Keratinocyte (primary cell): Measurements from ENCODE around the gene ZNF732. TPM values are rescaled to one million over a fixed set of nuclear protein-coding genes. Genes with fewer than 3 reads are reported as not detected.
"Not testable (repeated sequence)": the region's sequence is repeated elsewhere in the genome, so short reads cannot be mapped to it uniquely, and the experiment has no call there.

Experiments used
- DNase-seq: peaks from one replicate; pipeline ENCODE4 v3.0.0-alpha.2; 2011; ENCODE audit warnings: low read depth, missing footprints, low spot score
- FAIRE-seq: peaks from 2 replicates; lab custom pipeline; 2011; peaks lifted over from hg19 to GRCh38; lab: Jason Lieb, UNC
- H2AFZ ChIP-seq: 2 replicates; pipeline ENCODE4 v1.6.0; 2012; ENCODE audit warnings: low read length, control low read depth, inconsistent platforms; ENCODE audit not compliant: control insufficient read depth
- H3K27ac ChIP-seq: 2 replicates; pipeline ENCODE4 v1.5.1; 2011; ENCODE audit warnings: low read length; ENCODE audit not compliant: control insufficient read depth, insufficient read depth
- H3K27me3 ChIP-seq: 3 replicates; pipeline ENCODE4 v1.6.0; 2011; ENCODE audit warnings: low read length; ENCODE audit not compliant: control insufficient read depth, insufficient read depth; ENCODE audit errors: extremely low read depth
- H3K36me3 ChIP-seq, 2 experiments: 2 replicates in 1 of 2; 3 replicates in 1 of 2; pipeline ENCODE4 v1.5.1; 2011; ENCODE audit warnings: low read length in 2 of 2, mild to moderate bottlenecking in 1 of 2; ENCODE audit not compliant: control insufficient read depth in 2 of 2, insufficient read depth in 2 of 2; ENCODE audit errors: extremely low read depth in 1 of 2
- H3K4me1 ChIP-seq: 3 replicates; pipeline ENCODE4 v1.5.1; 2011; ENCODE audit warnings: low read length; ENCODE audit not compliant: control insufficient read depth, insufficient read depth; ENCODE audit errors: extremely low read depth
- H3K4me2 ChIP-seq: 3 replicates; pipeline ENCODE4 v1.6.0; 2011; ENCODE audit warnings: low read depth, low read length; ENCODE audit not compliant: control insufficient read depth, insufficient read depth; ENCODE audit errors: extremely low read depth
- H3K4me3 ChIP-seq, 3 experiments: fragments of 200-600 bp in 1 of 3; sonication (generic) in 1 of 3; 2 replicates in 2 of 3; 3 replicates in 1 of 3; pipeline ENCODE4 v1.5.1; 2011 to 2016; ENCODE audit warnings: low read length in 3 of 3, mild to moderate bottlenecking in 3 of 3, control low read depth in 2 of 3, inconsistent platforms in 1 of 3, low read depth in 1 of 3, mixed read lengths in 1 of 3, mixed run types in 1 of 3, moderate library complexity in 1 of 3; ENCODE audit not compliant: control insufficient read depth in 2 of 3, insufficient read depth in 2 of 3; ENCODE audit errors: extremely low read depth in 1 of 3
- H3K79me2 ChIP-seq: 2 replicates; pipeline ENCODE4 v1.6.0; 2012; ENCODE audit warnings: low read length; ENCODE audit not compliant: control insufficient read depth, insufficient read depth
- H3K9ac ChIP-seq: 3 replicates; pipeline ENCODE4 v1.6.0; 2011; ENCODE audit warnings: low read length; ENCODE audit not compliant: control insufficient read depth, insufficient read depth; ENCODE audit errors: extremely low read depth
- H3K9me1 ChIP-seq: 3 replicates; pipeline ENCODE4 v1.6.0; 2011; ENCODE audit warnings: low read length; ENCODE audit not compliant: control insufficient read depth, insufficient read depth; ENCODE audit errors: extremely low read depth
- H3K9me3 ChIP-seq: 2 replicates; pipeline ENCODE4 v1.5.1; 2012; ENCODE audit warnings: low read depth, low read length; ENCODE audit not compliant: control insufficient read depth
- H4K20me1 ChIP-seq: 3 replicates; pipeline ENCODE4 v1.6.0; 2011; ENCODE audit warnings: low read length; ENCODE audit not compliant: control insufficient read depth, insufficient read depth; ENCODE audit errors: extremely low read depth
- EZH2 ChIP-seq: IDR thresholded peaks from one replicate; pipeline ENCODE4 v1.6.1; 2012; ENCODE audit warnings: inconsistent platforms, mild to moderate bottlenecking, low read length, moderate library complexity
- dilution Hi-C: fragments of 300-500 bp; cut with MboI; formaldehyde crosslinking; loops from one replicate; pipeline ENCODE4 v1.7.0; 2020; ENCODE audit warnings: low sequenced_read_pairs; ENCODE audit not compliant: extremely low pct_ligation_motif_present
- polyA plus RNA-seq, 5 experiments: library from polyadenylated mRNA; depleted of rRNA in 3 of 5; stranded (reverse) in 3 of 5; stranded (forward) in 1 of 5; unstranded in 1 of 5; fragments of >200 nt; gene quantifications; 1 replicate in 1 of 5; 2 replicates in 3 of 5; 3 replicates in 1 of 5; pipeline versions ENCODE4 v1.2.1 to v1.2.3, GENCODE V29; 2011 to 2012; ENCODE audit warnings: missing spikeins in 2 of 5, low read depth in 1 of 5, low replicate concordance in 1 of 5
- TF ChIP-seq, protein P1 (sequence below), 3 experiments: IDR thresholded peaks in 1 of 3; conservative IDR thresholded peaks in 1 of 3; optimal IDR thresholded peaks in 1 of 3; 2 replicates in 2 of 3; 3 replicates in 1 of 3; pipeline versions ENCODE3 to v1.5.1; 2011; ENCODE audit warnings: low read length in 3 of 3, mild to moderate bottlenecking in 3 of 3, moderate library complexity in 2 of 3, control low read depth in 1 of 3, inconsistent platforms in 1 of 3; ENCODE audit not compliant: insufficient read depth in 2 of 3; ENCODE audit errors: extremely low read depth in 1 of 3

Gene ZNF732
- polyA plus RNA-seq, 1 donor (not counting 4 experiments of a cell fraction or from before 2014, with no cell fraction given), result 1.2 TPM

DNA sequence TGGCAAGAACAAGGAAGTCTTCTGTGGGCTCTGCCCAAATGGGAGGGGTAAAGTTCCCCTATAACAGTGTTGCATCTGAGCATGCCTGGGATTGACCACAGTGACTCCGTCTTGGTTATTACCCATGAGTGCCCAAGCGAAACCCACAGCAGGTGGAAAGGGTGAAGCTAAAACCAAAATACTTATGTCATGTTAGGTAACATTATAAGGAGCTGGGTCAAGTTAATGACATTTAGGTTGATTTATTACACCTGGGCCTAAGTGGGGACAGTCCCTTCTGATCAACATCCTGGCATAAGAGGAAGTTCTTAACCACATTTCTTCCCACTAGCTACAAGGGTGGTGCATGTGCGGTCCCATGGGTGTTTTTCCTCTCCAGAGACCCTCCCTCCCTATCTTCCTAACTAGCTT lies 1.3 kb upstream of the ZNF732 start:
- Histone ChIP-seq H4K20me1 (no peaks in the 10 kb centered on the region), H3K9ac (no peak overlapping the region), H3K9me1 (no peaks in the 10 kb centered on the region), H3K79me2 (peaks cover 30% of the 10 kb centered on the region), H3K4me2 (no peak overlapping the region), H3K27ac (no peak overlapping the region), H3K36me3 (no peaks in the 10 kb centered on the region), H2AFZ (no peak overlapping the region), H3K4me1 (peaks cover 6% of the 10 kb centered on the region), H3K4me3 (no peak overlapping the region), H3K9me3 (no peaks in the 10 kb centered on the region), H3K27me3 (no peaks in the 10 kb centered on the region)
- DNase-seq (no peak), FAIRE-seq (no peak)
- TF ChIP-seq EZH2, result no peak
- TF ChIP-seq, protein P1, sequence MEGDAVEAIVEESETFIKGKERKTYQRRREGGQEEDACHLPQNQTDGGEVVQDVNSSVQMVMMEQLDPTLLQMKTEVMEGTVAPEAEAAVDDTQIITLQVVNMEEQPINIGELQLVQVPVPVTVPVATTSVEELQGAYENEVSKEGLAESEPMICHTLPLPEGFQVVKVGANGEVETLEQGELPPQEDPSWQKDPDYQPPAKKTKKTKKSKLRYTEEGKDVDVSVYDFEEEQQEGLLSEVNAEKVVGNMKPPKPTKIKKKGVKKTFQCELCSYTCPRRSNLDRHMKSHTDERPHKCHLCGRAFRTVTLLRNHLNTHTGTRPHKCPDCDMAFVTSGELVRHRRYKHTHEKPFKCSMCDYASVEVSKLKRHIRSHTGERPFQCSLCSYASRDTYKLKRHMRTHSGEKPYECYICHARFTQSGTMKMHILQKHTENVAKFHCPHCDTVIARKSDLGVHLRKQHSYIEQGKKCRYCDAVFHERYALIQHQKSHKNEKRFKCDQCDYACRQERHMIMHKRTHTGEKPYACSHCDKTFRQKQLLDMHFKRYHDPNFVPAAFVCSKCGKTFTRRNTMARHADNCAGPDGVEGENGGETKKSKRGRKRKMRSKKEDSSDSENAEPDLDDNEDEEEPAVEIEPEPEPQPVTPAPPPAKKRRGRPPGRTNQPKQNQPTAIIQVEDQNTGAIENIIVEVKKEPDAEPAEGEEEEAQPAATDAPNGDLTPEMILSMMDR (optimal IDR thresholded peaks at IDR 0.05 in 1 of 3, IDR thresholded peaks at IDR 0.05 in 1 of 3, conservative IDR thresholded peaks at IDR 0.05 in 1 of 3; ENCODE audit: extremely low read depth in 1 of 3, insufficient read depth in 2 of 3, low read length in 3 of 3), result no peak
- dilution Hi-C loops, result no loop called here

DNA sequence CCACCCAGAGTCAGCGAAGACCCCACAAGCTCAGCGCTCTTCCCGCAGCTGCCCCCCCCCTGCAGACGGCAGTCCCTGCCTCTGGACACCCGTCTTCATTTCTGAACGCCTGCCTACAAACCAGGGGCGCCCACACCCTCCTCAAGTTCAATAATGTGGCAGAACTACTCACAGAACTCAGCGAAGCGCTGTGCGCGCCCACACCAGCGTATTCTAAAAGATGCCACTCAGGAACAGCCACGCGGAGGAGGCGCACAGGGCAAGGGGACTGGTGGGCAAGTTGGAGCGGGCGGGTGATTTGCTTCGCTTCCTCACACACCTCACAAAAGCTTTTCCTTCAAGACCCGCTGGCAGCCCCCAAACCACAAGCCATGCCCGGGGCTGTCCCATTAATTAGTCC lies 758 bp downstream of the ZNF732 start:
- DNase-seq, H3K4me1 ChIP-seq, H3K9me1 ChIP-seq, dilution Hi-C loops, FAIRE-seq, H4K20me1 ChIP-seq, H3K9me3 ChIP-seq, H3K36me3 ChIP-seq, H3K27me3 ChIP-seq: not testable (repeated sequence)
- peak overlapping the region; percentile 71 for H3K27ac ChIP-seq
- H3K79me2 ChIP-seq, result peaks cover 38% of the 10 kb centered on the region
- peak overlapping the region; percentile 83 for H3K9ac ChIP-seq
- peak overlapping the region; percentile 54 to 84 (median 79) for H3K4me3 ChIP-seq
- peak overlapping the region; percentile 74 for H3K4me2 ChIP-seq
- H2AFZ ChIP-seq, result peak overlapping the region; percentile 94

DNA sequence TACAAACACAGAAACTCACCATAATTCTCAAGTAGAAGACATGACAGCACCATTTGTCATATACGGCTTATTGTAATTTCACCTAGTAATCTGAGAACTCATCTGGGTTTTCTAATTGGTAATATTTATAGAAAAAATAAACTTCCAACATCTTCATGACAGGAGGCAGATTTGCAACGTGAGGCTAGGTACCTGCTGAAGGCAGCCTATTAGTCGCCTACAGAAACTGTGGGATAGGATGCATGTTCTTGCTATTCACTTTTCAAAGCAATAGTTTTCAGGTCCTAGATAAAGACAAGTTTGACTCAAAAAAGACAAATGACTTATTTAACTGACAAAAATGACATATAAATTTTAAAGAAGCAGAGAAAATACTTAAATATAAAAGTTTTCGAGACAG lies 2.9 kb downstream of the ZNF732 start:
- H3K79me2 ChIP-seq, result peaks cover 52% of the 10 kb centered on the region
- H3K27ac ChIP-seq, result no peak overlapping the region
- H3K4me2 ChIP-seq, result no peak overlapping the region
- no peak overlapping the region for H3K4me3 ChIP-seq
- H2AFZ ChIP-seq, result no peak overlapping the region
- H3K4me1 ChIP-seq, result peaks cover 6% of the 10 kb centered on the region
- no peak overlapping the region for H3K9ac ChIP-seq
- TF ChIP-seq, protein P1 (optimal IDR thresholded peaks at IDR 0.05 in 1 of 3, IDR thresholded peaks at IDR 0.05 in 1 of 3, conservative IDR thresholded peaks at IDR 0.05 in 1 of 3; ENCODE audit: extremely low read depth in 1 of 3, insufficient read depth in 2 of 3, low read length in 3 of 3), result no peak
- no peak for TF ChIP-seq EZH2
- H3K27me3 ChIP-seq, result no peaks in the 10 kb centered on the region
- H3K9me3 ChIP-seq, result peaks cover 2% of the 10 kb centered on the region
- FAIRE-seq (no peak), DNase-seq (no peak)
- dilution Hi-C loops, result no loop called here
- no peaks in the 10 kb centered on the region for H4K20me1 ChIP-seq
- H3K36me3 ChIP-seq, result no peaks in the 10 kb centered on the region
- H3K9me1 ChIP-seq, result no peaks in the 10 kb centered on the region
